ENCODE measurements around the gene ARHGEF40. TPM values are rescaled to one million over a fixed set of nuclear protein-coding genes. Genes with fewer than 3 reads are reported as not detected.

ARHGEF40 gene
- total RNA-seq, 1 donor from 2014 or later: 39.2 TPM

DNA sequence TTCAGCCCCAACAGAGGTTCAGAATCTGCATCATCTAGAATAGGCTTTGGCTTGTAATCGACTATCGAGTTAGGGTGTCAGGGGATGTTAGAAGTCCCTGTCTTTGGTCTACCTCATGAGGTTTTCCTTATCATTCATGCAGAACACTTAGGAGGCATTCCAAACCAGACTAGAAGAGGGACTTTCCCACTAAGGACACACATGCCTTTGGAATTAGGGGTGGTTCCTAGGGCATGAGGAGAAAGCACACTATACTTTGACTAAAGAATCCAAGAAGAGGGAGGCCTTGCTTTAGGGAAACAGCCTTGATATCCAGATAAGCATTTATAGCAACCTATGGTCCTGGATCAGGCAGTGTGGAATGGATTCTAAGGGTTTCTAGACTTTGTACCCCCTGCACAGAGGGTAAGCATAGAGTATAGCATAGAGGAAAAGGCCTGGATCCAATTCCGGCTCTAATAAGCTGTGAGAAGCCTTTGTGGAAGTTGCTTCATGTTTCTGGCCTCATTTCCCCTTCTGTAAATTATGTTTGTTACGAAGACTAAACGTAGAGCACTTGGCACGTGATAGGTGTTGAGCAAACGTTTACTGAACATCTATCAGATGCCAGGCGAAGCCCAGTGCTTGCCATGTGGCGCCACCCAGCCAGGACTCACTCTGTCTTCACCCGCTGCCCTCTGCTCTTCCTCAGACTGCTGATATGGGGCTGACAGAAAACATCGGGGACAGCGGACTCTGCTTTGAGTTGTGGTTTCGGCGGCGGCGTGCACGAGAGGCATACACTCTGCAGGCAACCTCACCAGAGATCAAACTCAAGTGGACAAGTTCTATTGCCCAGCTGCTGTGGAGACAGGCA lies 15.1 kb downstream of the ARHGEF40 start:
- Histone ChIP-seq H3K4me3 (no peak overlapping the region), H3K27ac (peak overlapping the region; percentile 63), H3K4me1 (peaks cover 14% of the 10 kb centered on the region), H3K9me3 (no peaks in the 10 kb centered on the region), H3K36me3 (peaks cover 76% of the 10 kb centered on the region), H3K27me3 (no peaks in the 10 kb centered on the region)
- intact Hi-C loops (cut with DNase I): no loop called here
- no peak for TF ChIP-seq CTCF (IDR thresholded peaks at IDR 0.05)
- DNase-seq (peak; percentile 80), ATAC-seq (peak; percentile 73)

- Histone ChIP-seq H3K27me3 (no peaks in the 10 kb centered on the region), H3K4me1 (peaks cover 14% of the 10 kb centered on the region), H3K36me3 (peaks cover 78% of the 10 kb centered on the region), H3K27ac (peak overlapping the region; percentile 47), H3K4me3 (no peak overlapping the region), H3K9me3 (no peaks in the 10 kb centered on the region)
- DNase-seq (no peak), ATAC-seq (no peak)
- TF ChIP-seq CTCF (IDR thresholded peaks at IDR 0.05): no peak
- intact Hi-C loops (cut with DNase I): no loop called here
Observed at GRCh38 chr14:21086908-21087293, 16.8 kb downstream of the ARHGEF40 start.

GRCh38 chr14:21087294-21088091 lies 17.4 kb downstream of the ARHGEF40 start:
- no peak for TF ChIP-seq CTCF (IDR thresholded peaks at IDR 0.05)
- DNase-seq: no peak
- Histone ChIP-seq H3K36me3 (peaks cover 77% of the 10 kb centered on the region), H3K27me3 (no peaks in the 10 kb centered on the region), H3K9me3 (no peaks in the 10 kb centered on the region), H3K4me1 (peaks cover 14% of the 10 kb centered on the region), H3K27ac (peak overlapping the region; percentile 47), H3K4me3 (no peak overlapping the region)
- intact Hi-C loops (cut with DNase I): no loop called here
- ATAC-seq: peak; percentile 22

GRCh38 chr14:21088687-21089086 lies 18.6 kb downstream of the ARHGEF40 start:
- Histone ChIP-seq H3K27ac (no peak overlapping the region), H3K4me3 (no peak overlapping the region), H3K9me3 (no peaks in the 10 kb centered on the region), H3K27me3 (no peaks in the 10 kb centered on the region), H3K36me3 (peaks cover 73% of the 10 kb centered on the region), H3K4me1 (peaks cover 14% of the 10 kb centered on the region)
- intact Hi-C loops (cut with DNase I): no loop called here
- no peak for TF ChIP-seq CTCF (IDR thresholded peaks at IDR 0.05)
- ATAC-seq (no peak), DNase-seq (no peak)

- no peaks in the 10 kb centered on the region for H3K9me3 ChIP-seq
- no peak for ATAC-seq
- no peak for DNase-seq
- H3K27ac ChIP-seq: no peak overlapping the region
- H3K4me3 ChIP-seq: no peak overlapping the region
- H3K4me1 ChIP-seq: peaks cover 14% of the 10 kb centered on the region
- H3K36me3 ChIP-seq: peaks cover 68% of the 10 kb centered on the region
- intact Hi-C loops (cut with DNase I): no loop called here
- TF ChIP-seq CTCF (IDR thresholded peaks at IDR 0.05): no peak
- no peaks in the 10 kb centered on the region for H3K27me3 ChIP-seq
Observed at GRCh38 chr14:21089271-21089670, 19.2 kb downstream of the ARHGEF40 start.

Measured in upper lobe of right lung (tissue), 1 donor.